ENCODE data around the gene HIVEP3.

Gene HIVEP3

GRCh38 chr1:41475346-41475745 lies 443.4 kb downstream of the HIVEP3 start:
- no peak for TF ChIP-seq SPI1 (IDR thresholded peaks at IDR 0.05; ENCODE audit: borderline replicate concordance, low read depth)
- no peak for TF ChIP-seq GABPA (IDR thresholded peaks at IDR 0.05; ENCODE audit: low read depth)
- H3K27me3 ChIP-seq (ENCODE audit: insufficient read depth, poor library complexity, severe bottlenecking) = peaks cover 2% of the 10 kb centered on the region
- no peak for DNase-seq (ENCODE audit: low read depth in 1 of 2, low spot score in 1 of 2)
- H3K4me3 ChIP-seq (replicated peaks; ENCODE audit: insufficient read depth, low read length) = no peak overlapping the region
- H3K27ac ChIP-seq (replicated peaks) = no peak overlapping the region

- TF ChIP-seq CTCF (IDR thresholded peaks at IDR 0.05; ENCODE audit: insufficient read depth, low read length) (no peak), REST (IDR thresholded peaks at IDR 0.05; ENCODE audit: insufficient replicate concordance, low read depth) (no peak), SPI1 (IDR thresholded peaks at IDR 0.05; ENCODE audit: borderline replicate concordance, low read depth) (no peak), POLR2AphosphoS5 (IDR thresholded peaks at IDR 0.05; ENCODE audit: low read depth) (no peak), GABPA (IDR thresholded peaks at IDR 0.05; ENCODE audit: low read depth) (no peak)
- DNase-seq (ENCODE audit: low read depth in 1 of 2, low spot score in 1 of 2) = no peak
- Histone ChIP-seq H3K27ac (replicated peaks) (no peak overlapping the region), H3K4me3 (replicated peaks; ENCODE audit: insufficient read depth, low read length) (no peak overlapping the region), H3K27me3 (ENCODE audit: insufficient read depth, poor library complexity, severe bottlenecking) (peaks cover 2% of the 10 kb centered on the region)
These were observed 444.0 kb downstream of the HIVEP3 start for GRCh38 chr1:41474490-41475271.

GRCh38 chr1:41473738-41474362 lies 444.9 kb downstream of the HIVEP3 start:
- DNase-seq (ENCODE audit: low read depth in 1 of 2, low spot score in 1 of 2) = no peak
- peaks cover 2% of the 10 kb centered on the region for H3K27me3 ChIP-seq (ENCODE audit: insufficient read depth, poor library complexity, severe bottlenecking)
- TF ChIP-seq POLR2AphosphoS5 (IDR thresholded peaks at IDR 0.05; ENCODE audit: low read depth) (no peak), REST (IDR thresholded peaks at IDR 0.05; ENCODE audit: insufficient replicate concordance, low read depth) (no peak), GABPA (IDR thresholded peaks at IDR 0.05; ENCODE audit: low read depth) (no peak), CTCF (IDR thresholded peaks at IDR 0.05; ENCODE audit: insufficient read depth, low read length) (no peak), SPI1 (IDR thresholded peaks at IDR 0.05; ENCODE audit: borderline replicate concordance, low read depth) (no peak)
- H3K4me3 ChIP-seq (replicated peaks; ENCODE audit: insufficient read depth, low read length) = no peak overlapping the region
- H3K27ac ChIP-seq (replicated peaks) = no peak overlapping the region

- DNase-seq (ENCODE audit: low read depth in 1 of 2, low spot score in 1 of 2) = no peak
- H3K4me3 ChIP-seq (replicated peaks; ENCODE audit: insufficient read depth, low read length) = no peak overlapping the region
- TF ChIP-seq CTCF (IDR thresholded peaks at IDR 0.05; ENCODE audit: insufficient read depth, low read length) (no peak), SPI1 (IDR thresholded peaks at IDR 0.05; ENCODE audit: borderline replicate concordance, low read depth) (no peak), POLR2AphosphoS5 (IDR thresholded peaks at IDR 0.05; ENCODE audit: low read depth) (no peak), GABPA (IDR thresholded peaks at IDR 0.05; ENCODE audit: low read depth) (no peak), REST (IDR thresholded peaks at IDR 0.05; ENCODE audit: insufficient replicate concordance, low read depth) (no peak)
- no peaks in the 10 kb centered on the region for H3K27me3 ChIP-seq (ENCODE audit: insufficient read depth, poor library complexity, severe bottlenecking)
- H3K27ac ChIP-seq (replicated peaks) = no peak overlapping the region
These were observed 447.1 kb downstream of the HIVEP3 start for GRCh38 chr1:41471658-41472057.
